SIG-M5 treated with dmso at 0.1 percent for 504 hours (cell line): ENCODE measurements around the gene SLC25A33.

Experiments used
- DNase-seq: peaks from one replicate; lab custom pipeline; 2025; ENCODE audit not compliant: unreplicated experiment; lab: John Stamatoyannopoulos, UW

The SLC25A33 gene

GRCh38 chr1:9586147-9586766 is 47.0 kb downstream of the SLC25A33 start:
- DNase-seq, result no peak

DNA sequence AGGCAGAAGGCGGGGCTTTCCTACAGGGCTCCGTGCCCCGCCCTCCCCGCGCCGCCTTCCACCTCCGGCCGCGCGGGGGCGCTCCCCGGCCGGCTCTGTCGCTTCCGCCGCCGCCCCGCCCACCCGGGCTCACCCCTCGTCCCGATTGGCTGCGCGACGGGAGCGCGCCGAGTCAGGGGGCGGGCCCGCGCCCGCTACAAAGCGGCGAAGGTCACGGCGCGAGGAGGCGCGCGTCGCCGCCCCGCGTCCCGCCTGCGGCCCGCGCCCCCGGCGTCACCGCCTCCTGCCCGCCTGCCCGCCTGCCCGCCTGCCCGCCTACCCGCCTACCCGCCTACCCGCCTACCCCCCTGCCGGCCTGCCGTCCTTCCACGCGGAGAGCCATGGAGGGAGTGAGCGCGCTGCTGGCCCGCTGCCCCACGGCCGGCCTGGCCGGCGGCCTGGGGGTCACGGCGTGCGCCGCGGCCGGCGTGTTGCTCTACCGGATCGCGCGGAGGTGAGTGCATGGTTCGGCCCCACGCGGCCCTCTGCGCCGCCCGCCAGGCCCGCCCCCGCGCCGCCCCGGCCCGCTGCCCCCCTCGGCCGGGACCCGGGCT is 49.4 kb downstream of the SLC25A33 start, which contains the start of gene TMEM201:
Gene TMEM201 (plus strand): TSS at position 361 of the 593 bp plus-strand sequence. CDS start 20 bp downstream, at position 381.
- peak; percentile 72 for DNase-seq

- no peak for DNase-seq
These were observed 50.0 kb downstream of the SLC25A33 start for GRCh38 chr1:9589144-9589718.

- no peak for DNase-seq
These were observed 50.5 kb downstream of the SLC25A33 start for GRCh38 chr1:9589719-9590157.

DNA sequence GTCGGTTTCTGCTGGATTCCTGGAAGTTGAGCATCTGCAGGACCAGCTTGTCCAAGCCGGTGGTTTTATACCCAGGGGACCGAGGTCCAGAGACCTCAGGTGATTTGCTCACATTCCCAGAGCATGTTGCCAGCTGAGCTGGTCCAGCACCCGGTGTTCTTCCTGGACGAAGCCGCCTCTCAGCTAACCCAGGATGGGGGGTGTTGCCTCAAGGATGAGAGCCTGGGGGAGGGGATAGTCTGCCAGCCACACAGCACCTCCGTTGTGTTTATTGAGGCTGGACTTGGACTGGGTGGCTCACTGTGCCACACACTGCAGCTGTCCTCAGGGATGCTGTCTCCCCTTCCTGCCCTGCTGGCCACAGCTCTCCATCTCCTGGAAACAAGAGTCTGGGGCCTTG is 50.9 kb downstream of the SLC25A33 start:
- DNase-seq, result no peak

DNA sequence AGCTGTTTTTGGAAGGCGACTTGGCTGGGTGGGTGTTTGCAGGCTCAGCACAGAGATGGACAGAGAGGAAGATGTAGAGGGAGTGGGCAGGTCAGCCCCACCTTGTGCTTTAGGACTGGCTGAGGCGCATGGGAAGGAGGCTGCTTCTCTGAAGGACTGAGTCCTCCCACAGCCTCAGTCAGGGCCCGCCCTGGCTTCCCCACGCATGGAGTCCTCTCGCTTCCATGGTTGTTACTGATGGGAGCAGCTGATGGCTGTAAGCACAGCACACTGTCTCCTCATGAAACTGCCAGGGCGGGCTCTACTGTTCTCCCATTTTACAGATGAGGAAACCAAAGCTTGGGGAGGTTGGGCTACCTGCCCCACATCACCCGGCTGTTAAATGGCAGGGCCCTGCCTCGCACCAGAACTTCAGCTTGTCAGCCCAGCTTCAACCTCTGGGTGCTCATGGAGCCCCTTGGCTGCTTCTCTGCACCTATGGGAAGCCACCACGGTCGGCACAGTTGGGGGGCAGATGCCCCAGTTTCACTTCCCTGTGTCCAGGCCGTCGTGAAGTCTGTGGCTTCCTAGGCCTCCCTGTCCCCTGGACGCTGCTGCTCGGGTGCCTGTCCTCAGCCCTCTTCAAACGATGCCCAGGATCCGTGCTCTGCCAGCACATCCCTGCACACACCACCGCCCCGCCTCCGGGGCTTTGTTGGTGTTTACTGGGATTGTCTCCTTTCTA is 51.8 kb downstream of the SLC25A33 start:
- peak; percentile 38 for DNase-seq

DNA sequence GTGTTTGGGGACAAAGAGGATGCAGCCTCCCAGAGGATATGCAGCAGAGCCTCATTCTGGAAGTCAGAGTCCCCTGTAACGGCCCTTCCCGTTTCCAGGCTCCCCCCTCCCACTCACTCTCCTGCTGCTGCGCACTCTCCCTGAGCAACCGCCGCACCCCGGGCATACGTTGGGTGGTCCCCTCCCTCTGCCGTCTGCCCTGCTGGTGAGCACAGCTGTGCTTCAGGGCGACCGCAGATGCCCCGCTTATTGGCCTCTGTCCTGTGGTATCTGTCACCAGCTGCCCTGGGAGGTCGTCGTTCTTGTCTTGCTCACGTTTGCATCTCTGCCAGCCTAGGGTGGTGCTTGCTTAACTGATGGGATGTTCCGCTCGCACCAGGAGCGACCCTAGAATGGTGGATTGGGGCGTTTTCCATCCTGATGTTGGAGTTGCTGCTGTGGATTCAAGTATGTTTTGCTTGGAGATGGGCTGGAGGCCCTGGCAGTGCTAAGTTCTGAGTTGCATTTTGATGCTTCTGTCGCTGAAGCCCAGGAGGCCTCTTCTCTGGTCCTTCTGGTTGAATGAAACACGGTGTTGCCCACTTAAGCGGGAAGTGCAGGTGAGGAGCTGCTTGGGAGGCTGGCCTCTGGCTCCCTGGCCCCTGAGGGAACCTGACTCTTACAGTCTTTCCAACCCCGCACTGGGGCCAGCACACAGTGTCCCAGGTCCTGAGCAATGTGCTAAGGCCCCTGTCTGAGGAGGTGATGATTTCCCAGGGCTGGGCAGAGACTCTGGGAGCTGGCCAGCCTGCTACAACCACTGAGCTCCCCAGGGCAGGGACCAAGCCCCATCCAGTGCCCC is 52.6 kb downstream of the SLC25A33 start:
- DNase-seq, result peak; percentile 38

DNA sequence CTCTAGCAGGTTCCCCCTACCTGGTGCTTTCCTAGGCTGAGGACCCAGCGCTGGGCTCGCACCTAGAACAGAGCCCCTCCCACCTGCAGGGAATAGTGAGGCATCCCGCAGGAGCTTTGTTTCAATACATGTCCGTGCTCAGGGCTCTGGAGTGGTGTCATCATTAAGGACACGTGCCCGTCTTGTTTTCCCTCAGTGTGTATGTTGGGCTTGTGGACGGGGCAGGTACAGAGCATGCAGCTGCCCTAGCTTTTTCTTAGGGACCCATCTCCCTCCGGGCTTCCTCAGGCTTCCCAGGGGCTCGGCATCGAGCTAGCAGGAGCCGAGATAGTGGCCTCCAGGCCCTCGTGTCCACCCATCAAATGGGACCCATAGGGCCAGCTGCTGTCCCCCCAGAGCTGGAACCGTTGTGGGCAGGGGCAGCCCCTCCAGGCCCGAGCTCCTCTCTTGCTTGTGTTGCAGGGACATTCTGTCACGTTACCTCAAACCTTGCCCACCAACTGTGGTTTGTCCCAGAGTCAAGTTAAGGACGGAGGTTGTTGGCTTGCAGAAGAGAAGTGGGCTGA is 53.3 kb downstream of the SLC25A33 start:
- DNase-seq, result no peak

DNA sequence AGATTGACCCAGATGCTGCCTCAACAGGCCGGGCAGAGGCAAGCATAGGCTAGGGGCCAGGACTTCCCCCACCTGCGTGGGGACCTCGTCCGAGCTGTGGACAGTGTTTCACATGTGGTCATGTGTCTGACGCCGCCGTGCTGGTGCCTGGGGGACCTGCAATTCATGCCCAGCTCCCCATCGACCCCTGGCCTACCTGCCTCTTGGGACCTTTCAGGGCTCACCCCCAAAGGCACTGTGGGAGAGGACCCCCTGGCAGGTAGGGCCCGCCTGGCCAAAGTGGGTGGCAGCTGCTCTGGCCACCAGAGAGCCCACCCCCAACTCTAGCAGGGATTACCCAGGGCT is 53.9 kb downstream of the SLC25A33 start:
- no peak for DNase-seq

- DNase-seq, result peak; percentile 67
These were observed 54.5 kb downstream of the SLC25A33 start for GRCh38 chr1:9593492-9594465.

DNA sequence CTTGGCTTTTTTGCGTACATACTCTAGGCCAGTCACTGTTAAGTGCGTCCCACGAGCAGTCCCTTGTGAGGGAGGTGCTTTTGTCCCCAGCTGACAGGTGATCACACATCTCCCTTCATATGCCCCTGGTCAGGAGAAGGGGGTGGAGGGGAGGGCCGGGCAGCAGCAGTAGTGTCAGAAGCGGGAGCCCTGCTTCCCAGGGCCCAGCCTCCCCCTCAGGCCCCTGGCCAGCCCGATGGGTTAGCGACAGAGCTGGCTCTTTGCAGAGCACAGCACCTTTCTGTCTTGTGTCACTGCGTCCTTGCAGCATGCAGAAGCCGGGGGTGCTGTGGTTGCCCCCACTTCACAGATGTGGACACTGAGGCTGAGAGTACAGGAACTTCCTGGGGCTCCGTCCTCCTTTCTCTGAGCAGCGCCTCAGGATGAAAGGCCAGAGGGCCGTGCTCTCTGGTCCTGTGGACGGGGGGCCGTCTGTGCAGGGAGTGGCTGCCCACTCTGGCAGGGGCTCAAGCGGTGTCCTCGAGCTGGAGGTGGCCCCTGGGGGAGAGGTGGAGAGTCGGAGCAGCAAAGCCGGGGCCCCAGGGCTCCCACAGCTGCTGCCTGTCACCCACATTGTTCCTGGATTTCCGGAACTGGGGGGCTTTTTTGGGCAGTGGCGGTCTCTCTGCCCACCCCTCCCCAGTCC is 55.3 kb downstream of the SLC25A33 start:
- DNase-seq, result no peak

- DNase-seq, result no peak
These were observed 56.1 kb downstream of the SLC25A33 start for GRCh38 chr1:9595156-9595967.

DNA sequence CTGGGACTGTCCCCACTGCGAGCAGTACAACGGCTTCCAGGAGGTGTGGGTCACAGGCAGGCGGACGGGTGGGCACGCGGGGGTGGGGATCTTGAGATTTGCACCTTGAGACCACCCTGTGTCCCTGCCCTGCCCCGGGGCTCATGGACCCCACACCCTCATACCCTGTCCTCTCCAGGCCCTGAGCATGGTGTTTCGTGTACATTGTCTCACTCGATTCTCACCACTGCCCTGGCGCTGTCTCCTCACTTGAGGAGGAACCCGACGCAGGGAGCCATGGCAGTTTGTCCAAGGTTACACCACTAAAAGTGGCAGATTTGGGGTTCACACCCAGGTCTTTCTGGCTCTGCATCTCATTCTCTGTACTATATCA is 56.7 kb downstream of the SLC25A33 start:
- DNase-seq, result no peak

DNA sequence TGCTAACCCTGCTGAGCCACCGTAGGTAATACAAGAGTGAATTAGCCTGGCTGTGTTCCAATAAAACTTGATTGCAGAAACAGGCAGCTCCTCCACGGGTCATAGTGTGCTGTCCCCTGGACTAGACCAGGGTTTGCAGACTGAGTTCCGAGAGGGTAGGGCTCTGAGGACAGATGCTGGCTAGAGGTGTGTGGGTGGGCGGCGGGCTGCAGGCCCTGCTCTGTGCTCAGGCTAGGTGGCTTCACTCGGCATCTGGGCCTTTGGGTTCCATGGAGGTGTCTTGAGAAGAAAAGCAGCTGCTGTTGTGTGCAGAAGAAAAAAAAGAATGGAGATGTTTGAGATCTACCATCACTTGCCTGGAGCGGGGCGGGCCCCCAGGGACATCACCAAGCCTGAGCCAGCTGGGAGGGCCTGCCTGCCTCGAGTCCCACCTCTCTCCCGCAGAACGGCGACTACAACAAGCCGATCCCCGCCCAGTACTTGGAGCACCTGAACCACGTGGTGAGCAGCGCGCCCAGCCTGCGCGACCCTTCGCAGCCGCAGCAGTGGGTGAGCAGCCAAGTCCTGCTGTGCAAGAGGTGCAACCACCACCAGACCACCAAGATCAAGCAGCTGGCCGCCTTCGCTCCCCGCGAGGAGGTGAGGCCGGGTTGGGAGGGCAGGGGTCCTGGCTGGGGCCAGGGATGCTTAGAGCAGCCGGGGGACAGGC is 57.3 kb downstream of the SLC25A33 start:
- DNase-seq, result no peak

- DNase-seq, result no peak
These were observed 58.4 kb downstream of the SLC25A33 start for GRCh38 chr1:9597361-9598315.

DNA sequence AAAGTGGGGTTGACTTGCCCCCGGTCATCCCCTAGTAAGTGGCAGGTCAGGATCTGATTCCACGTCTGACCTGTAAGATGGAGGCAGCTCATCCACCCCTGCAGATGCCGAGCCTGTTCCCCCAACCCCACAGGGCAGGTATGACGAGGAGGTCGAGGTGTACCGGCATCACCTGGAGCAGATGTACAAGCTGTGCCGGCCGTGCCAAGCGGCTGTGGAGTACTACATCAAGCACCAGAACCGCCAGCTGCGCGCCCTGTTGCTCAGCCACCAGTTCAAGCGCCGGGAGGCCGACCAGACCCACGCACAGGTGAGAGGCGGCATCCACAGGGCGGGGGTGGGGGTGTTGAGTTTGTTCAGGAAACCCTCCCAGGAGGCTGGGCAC is 59.0 kb downstream of the SLC25A33 start:
- DNase-seq, result no peak
